Neural progenitor cell (in vitro differentiated cells): ENCODE measurements around the gene MROH8. TPM values are rescaled to one million over a fixed set of nuclear protein-coding genes. Genes with fewer than 3 reads are reported as not detected.

ENCODE experiments used
- DNase-seq: peaks from one replicate; pipeline ENCODE4 v3.0.0-alpha.2; 2016; ENCODE audit warnings: low spot score
- H2AFZ ChIP-seq: fragments of 200-600 bp; sonication (generic); replicated peaks from 2 replicates; pipeline ENCODE4 v1.6.1; 2016; ENCODE audit warnings: antibody characterized with exemption
- H3F3A ChIP-seq: fragments of 200-600 bp; sonication (generic); 2 replicates; pipeline ENCODE4 v1.6.1; 2016; ENCODE audit warnings: antibody characterized with exemption, low read depth
- H3K27ac ChIP-seq: fragments of 200-600 bp; sonication (generic); 2 replicates; pipeline ENCODE4 v1.5.1; 2016; ENCODE audit warnings: mild to moderate bottlenecking
- H3K27me3 ChIP-seq: fragments of 200-600 bp; sonication (generic); 2 replicates; pipeline ENCODE4 v1.6.1; 2016; ENCODE audit warnings: mild to moderate bottlenecking, moderate library complexity
- H3K36me3 ChIP-seq: fragments of 200-600 bp; sonication (generic); 2 replicates; pipeline ENCODE4 v1.5.1; 2016
- H3K4me1 ChIP-seq: fragments of 200-600 bp; sonication (generic); 2 replicates; pipeline ENCODE4 v1.6.1; 2016; ENCODE audit warnings: mixed run types
- H3K4me2 ChIP-seq: fragments of 200-600 bp; sonication (generic); 2 replicates; pipeline ENCODE4 v1.6.1; 2016
- H3K4me3 ChIP-seq: fragments of 200-600 bp; sonication (generic); 2 replicates; pipeline ENCODE4 v1.5.1; 2016
- H3K79me2 ChIP-seq: fragments of 200-600 bp; sonication (generic); 2 replicates; pipeline ENCODE4 v1.6.1; 2016; ENCODE audit warnings: low read depth
- H3K9ac ChIP-seq: fragments of 200-600 bp; sonication (generic); 2 replicates; pipeline ENCODE4 v1.6.1; 2016
- H3K9me3 ChIP-seq: fragments of 200-600 bp; sonication (generic); 2 replicates; pipeline ENCODE4 v1.5.1; 2016; ENCODE audit warnings: low read depth
- H4K20me1 ChIP-seq: fragments of 200-600 bp; sonication (generic); 2 replicates; pipeline ENCODE4 v1.6.1; 2016; ENCODE audit warnings: low read depth
- H3K27ac Mint-ChIP-seq: 3 replicates; pipeline ENCODE4 v1.8.0; 2021; ENCODE audit warnings: mixed read lengths
- H3K27me3 Mint-ChIP-seq: 2 replicates; pipeline ENCODE4 v1.8.0; 2022; ENCODE audit warnings: low read depth, mild to moderate bottlenecking, inconsistent platforms, moderate library complexity, mixed read lengths; ENCODE audit not compliant: insufficient read depth
- H3K36me3 Mint-ChIP-seq: 3 replicates; pipeline ENCODE4 v1.8.0; 2021; ENCODE audit warnings: mixed read lengths
- H3K4me1 Mint-ChIP-seq: 3 replicates; pipeline ENCODE4 v1.8.0; 2021; ENCODE audit warnings: mixed read lengths
- H3K4me3 Mint-ChIP-seq: 3 replicates; pipeline ENCODE4 v1.8.0; 2021; ENCODE audit warnings: mild to moderate bottlenecking, moderate library complexity, mixed read lengths
- H3K9me3 Mint-ChIP-seq: 3 replicates; pipeline ENCODE4 v1.8.0; 2020; ENCODE audit warnings: mixed read lengths
- CTCF ChIP-seq: fragments of 200-600 bp; sonication (generic); IDR thresholded peaks from 2 replicates; pipeline ENCODE4 v1.5.1; 2017; ENCODE audit warnings: antibody characterized with exemption, mild to moderate bottlenecking
- EZH2 ChIP-seq: fragments of 200-600 bp; sonication (generic); IDR thresholded peaks from 2 replicates; pipeline ENCODE4 v1.6.1; 2017; ENCODE audit warnings: antibody characterized with exemption, mild to moderate bottlenecking, moderate library complexity
- EZH2phosphoT487 ChIP-seq: fragments of 200-600 bp; sonication (generic); IDR thresholded peaks from 2 replicates; pipeline ENCODE4 v1.6.1; 2017; ENCODE audit warnings: antibody characterized with exemption
- total RNA-seq: library from RNA; depleted of rRNA; stranded (reverse); fragments of >200 nt; gene quantifications from 2 replicates; pipeline ENCODE4 v1.2.3, GENCODE V29; 2015; ENCODE audit warnings: low replicate concordance

Gene MROH8
- total RNA-seq, 1 donor from 2014 or later = 3.5 TPM

- H3K79me2 ChIP-seq = no peaks in the 10 kb centered on the region
- Mint-ChIP-seq H3K27ac (no peak overlapping the region), H3K4me3 (no peak overlapping the region), H3K27me3 (peaks cover 2% of the 10 kb centered on the region), H3K36me3 (peaks cover 55% of the 10 kb centered on the region), H3K4me1 (no peaks in the 10 kb centered on the region), H3K9me3 (no peaks in the 10 kb centered on the region)
- no peaks in the 10 kb centered on the region for H3F3A ChIP-seq
- no peak overlapping the region for H3K9ac ChIP-seq
- H3K27ac ChIP-seq = no peak overlapping the region
- H3K4me2 ChIP-seq = no peak overlapping the region
- H3K9me3 ChIP-seq = no peaks in the 10 kb centered on the region
- TF ChIP-seq EZH2phosphoT487 (no peak), EZH2 (no peak), CTCF (no peak)
- no peaks in the 10 kb centered on the region for H4K20me1 ChIP-seq
- no peaks in the 10 kb centered on the region for H3K27me3 ChIP-seq
- peaks cover 1% of the 10 kb centered on the region for H3K4me1 ChIP-seq
- DNase-seq = no peak
- H3K36me3 ChIP-seq = peaks cover 4% of the 10 kb centered on the region
- no peak overlapping the region for H3K4me3 ChIP-seq
- no peak overlapping the region for H2AFZ ChIP-seq
Observed at GRCh38 chr20:37053230-37053950, 126.0 kb downstream of the MROH8 start.

Other genes starting within 250 kb of the MROH8 start
- 12.2 and 29.0 TPM in 2 replicates for gene SAMHD1, start 227.8 kb downstream of the MROH8 start, total RNA-seq
- gene RBL1, start 83.6 kb downstream of the MROH8 start, total RNA-seq = 21.3 and 22.1 TPM in 2 replicates
- 249 and 284 TPM in 2 replicates for gene RPN2, start 218 bp downstream of the MROH8 start, total RNA-seq
- 3.2 TPM in 1 of 2 replicates, not detected in the other for gene GHRH, start 82.3 kb upstream of the MROH8 start, total RNA-seq
- 32.7 and 44.8 TPM in 2 replicates for gene MANBAL, start 110.1 kb upstream of the MROH8 start, total RNA-seq
- gene SRC, start 166.6 kb upstream of the MROH8 start, total RNA-seq = 15.4 and 47.4 TPM in 2 replicates